HL-60 (cell line): ENCODE measurements around the gene ANO5.

ENCODE experiments used
- GABPA ChIP-seq: IDR thresholded peaks from 2 replicates; pipeline ENCODE4 v1.6.1; 2012; ENCODE audit warnings: low read depth
- POLR2AphosphoS5 ChIP-seq: IDR thresholded peaks from 2 replicates; pipeline ENCODE4 v1.6.1; 2012; ENCODE audit warnings: low read depth
- SPI1 ChIP-seq: IDR thresholded peaks from 2 replicates; pipeline ENCODE4 v1.6.1; 2012; ENCODE audit warnings: low read depth, mild to moderate bottlenecking, borderline replicate concordance
- TF ChIP-seq, protein P1 (sequence below): IDR thresholded peaks from one replicate; pipeline ENCODE4 v1.5.1; 2011; ENCODE audit warnings: low read length, control low read depth, inconsistent platforms; ENCODE audit not compliant: insufficient read depth
- TF ChIP-seq, protein P2 (sequence below): IDR thresholded peaks from 2 replicates; pipeline ENCODE4 v1.6.1; 2012; ENCODE audit warnings: low read depth; ENCODE audit not compliant: insufficient replicate concordance

DNA sequence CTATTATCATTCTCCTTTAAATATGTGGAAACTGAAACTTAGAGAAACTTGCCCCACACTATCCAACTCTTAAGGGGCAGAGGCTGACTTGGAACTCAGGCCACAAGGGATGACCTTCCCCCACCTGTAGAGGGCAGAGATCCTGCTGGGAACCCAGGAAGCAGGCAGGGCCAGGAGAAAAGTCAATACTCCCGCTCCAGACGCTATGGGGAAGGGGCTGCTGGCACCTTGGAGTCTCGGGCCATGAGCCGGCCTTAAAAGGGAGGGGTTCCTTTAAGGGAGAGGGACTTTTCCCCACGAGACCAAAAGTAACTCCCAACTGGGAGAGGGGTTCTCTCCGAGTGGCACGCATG lies 620 bp upstream of the ANO5 start:
- TF ChIP-seq, protein P1, sequence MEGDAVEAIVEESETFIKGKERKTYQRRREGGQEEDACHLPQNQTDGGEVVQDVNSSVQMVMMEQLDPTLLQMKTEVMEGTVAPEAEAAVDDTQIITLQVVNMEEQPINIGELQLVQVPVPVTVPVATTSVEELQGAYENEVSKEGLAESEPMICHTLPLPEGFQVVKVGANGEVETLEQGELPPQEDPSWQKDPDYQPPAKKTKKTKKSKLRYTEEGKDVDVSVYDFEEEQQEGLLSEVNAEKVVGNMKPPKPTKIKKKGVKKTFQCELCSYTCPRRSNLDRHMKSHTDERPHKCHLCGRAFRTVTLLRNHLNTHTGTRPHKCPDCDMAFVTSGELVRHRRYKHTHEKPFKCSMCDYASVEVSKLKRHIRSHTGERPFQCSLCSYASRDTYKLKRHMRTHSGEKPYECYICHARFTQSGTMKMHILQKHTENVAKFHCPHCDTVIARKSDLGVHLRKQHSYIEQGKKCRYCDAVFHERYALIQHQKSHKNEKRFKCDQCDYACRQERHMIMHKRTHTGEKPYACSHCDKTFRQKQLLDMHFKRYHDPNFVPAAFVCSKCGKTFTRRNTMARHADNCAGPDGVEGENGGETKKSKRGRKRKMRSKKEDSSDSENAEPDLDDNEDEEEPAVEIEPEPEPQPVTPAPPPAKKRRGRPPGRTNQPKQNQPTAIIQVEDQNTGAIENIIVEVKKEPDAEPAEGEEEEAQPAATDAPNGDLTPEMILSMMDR: no peak
- no peak for TF ChIP-seq GABPA
- TF ChIP-seq, protein P2, sequence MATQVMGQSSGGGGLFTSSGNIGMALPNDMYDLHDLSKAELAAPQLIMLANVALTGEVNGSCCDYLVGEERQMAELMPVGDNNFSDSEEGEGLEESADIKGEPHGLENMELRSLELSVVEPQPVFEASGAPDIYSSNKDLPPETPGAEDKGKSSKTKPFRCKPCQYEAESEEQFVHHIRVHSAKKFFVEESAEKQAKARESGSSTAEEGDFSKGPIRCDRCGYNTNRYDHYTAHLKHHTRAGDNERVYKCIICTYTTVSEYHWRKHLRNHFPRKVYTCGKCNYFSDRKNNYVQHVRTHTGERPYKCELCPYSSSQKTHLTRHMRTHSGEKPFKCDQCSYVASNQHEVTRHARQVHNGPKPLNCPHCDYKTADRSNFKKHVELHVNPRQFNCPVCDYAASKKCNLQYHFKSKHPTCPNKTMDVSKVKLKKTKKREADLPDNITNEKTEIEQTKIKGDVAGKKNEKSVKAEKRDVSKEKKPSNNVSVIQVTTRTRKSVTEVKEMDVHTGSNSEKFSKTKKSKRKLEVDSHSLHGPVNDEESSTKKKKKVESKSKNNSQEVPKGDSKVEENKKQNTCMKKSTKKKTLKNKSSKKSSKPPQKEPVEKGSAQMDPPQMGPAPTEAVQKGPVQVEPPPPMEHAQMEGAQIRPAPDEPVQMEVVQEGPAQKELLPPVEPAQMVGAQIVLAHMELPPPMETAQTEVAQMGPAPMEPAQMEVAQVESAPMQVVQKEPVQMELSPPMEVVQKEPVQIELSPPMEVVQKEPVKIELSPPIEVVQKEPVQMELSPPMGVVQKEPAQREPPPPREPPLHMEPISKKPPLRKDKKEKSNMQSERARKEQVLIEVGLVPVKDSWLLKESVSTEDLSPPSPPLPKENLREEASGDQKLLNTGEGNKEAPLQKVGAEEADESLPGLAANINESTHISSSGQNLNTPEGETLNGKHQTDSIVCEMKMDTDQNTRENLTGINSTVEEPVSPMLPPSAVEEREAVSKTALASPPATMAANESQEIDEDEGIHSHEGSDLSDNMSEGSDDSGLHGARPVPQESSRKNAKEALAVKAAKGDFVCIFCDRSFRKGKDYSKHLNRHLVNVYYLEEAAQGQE: no peak
- no peak for TF ChIP-seq POLR2AphosphoS5
- no peak for TF ChIP-seq SPI1
